Aorta (tissue), 5 donors: ENCODE results near the gene RAVER2. TPM values are rescaled to one million over a fixed set of nuclear protein-coding genes. Genes with fewer than 3 reads are reported as not detected.

Source experiments
- ATAC-seq: fragments of 200-7000 bp; cut with Tn5 transposase; one replicate; pipeline ENCODE4 v1.9.1; 2022; ENCODE audit warnings: moderate library complexity; ENCODE audit not compliant: low FRiP score
- DNase-seq, 2 donors: peaks; one replicate each; pipeline ENCODE4 v3.0.0-alpha.2; 2020
- H3K27ac ChIP-seq, 2 donors: one replicate each; pipeline ENCODE4 v1.5.1; 2013; ENCODE audit warnings: low read length in 2 of 2, mild to moderate bottlenecking in 2 of 2, moderate library complexity in 2 of 2, control low read depth in 1 of 2, inconsistent platforms in 1 of 2, low read depth in 1 of 2
- H3K27me3 ChIP-seq, 2 donors: one replicate each; pipeline ENCODE4 v1.6.1; 2013; ENCODE audit warnings: control low read depth in 1 of 2, low read length in 1 of 2, mild to moderate bottlenecking in 1 of 2, moderate library complexity in 1 of 2; ENCODE audit not compliant: insufficient read depth in 2 of 2, control insufficient read depth in 1 of 2
- H3K36me3 ChIP-seq, 2 donors: one replicate each; pipeline ENCODE4 v1.6.1; 2013; ENCODE audit warnings: control low read depth in 1 of 2, low read length in 1 of 2, mild to moderate bottlenecking in 1 of 2; ENCODE audit not compliant: insufficient read depth in 2 of 2, control insufficient read depth in 1 of 2
- H3K4me1 ChIP-seq, 2 donors: one replicate each; pipeline ENCODE4 v1.6.1; 2013; ENCODE audit warnings: low read length in 2 of 2, control low read depth in 1 of 2, mild to moderate bottlenecking in 1 of 2, moderate library complexity in 1 of 2; ENCODE audit not compliant: insufficient read depth in 2 of 2, control insufficient read depth in 1 of 2
- H3K4me3 ChIP-seq, 2 donors: one replicate each; pipeline ENCODE4 v1.5.1; 2013; ENCODE audit warnings: low read length in 2 of 2, control low read depth in 1 of 2, mild to moderate bottlenecking in 1 of 2
- H3K9me3 ChIP-seq: one replicate; pipeline ENCODE4 v1.6.1; 2013; ENCODE audit warnings: mild to moderate bottlenecking, low read length; ENCODE audit not compliant: control insufficient read depth
- WGBS, 2 donors: extraction: QIAGEN DNeasy Blood & Tissue Kit; methylation state at CpG; one replicate each; pipeline ENCODE4 v1.1.7; 2013; 5-methylcytosine and 5-hydroxymethylcytosine counted together
- intact Hi-C, 2 donors: fragments of 100-400 bp; cut with DNase I; formaldehyde crosslinking; loops; one replicate each; pipeline versions ENCODE4 v1.14.2 to v1.15.0; 2022
- polyA plus RNA-seq, 2 donors: library from polyadenylated mRNA; stranded (reverse); fragments of 200-250 nt; gene quantifications; one replicate each; pipeline ENCODE4 v1.2.3, GENCODE V29; 2013
- total RNA-seq, 2 donors: library from RNA; stranded (reverse); fragmentation: NEBNext Ultra II Directional; extraction: Animal tissue kit (Norgen Biotek cat#: 25700); gene quantifications; one replicate each; pipeline ENCODE4 v1.2.1, GENCODE V29; 2021
- donor health status: healthy with polysubstance abuse.
- donor health status: Bipolar disorder and iron deficiency.
- donor health status: DM: no; HTN: no; CAD: no.
- donor health status: DM: no; HTN: no; CAD: no.
- donor health status: DM: yes; HTN: yes; CAD: no.

RAVER2 gene
- total and polyA plus RNA-seq, 4 donors = 8.1 to 22.5 (median 17.5) TPM

DNA sequence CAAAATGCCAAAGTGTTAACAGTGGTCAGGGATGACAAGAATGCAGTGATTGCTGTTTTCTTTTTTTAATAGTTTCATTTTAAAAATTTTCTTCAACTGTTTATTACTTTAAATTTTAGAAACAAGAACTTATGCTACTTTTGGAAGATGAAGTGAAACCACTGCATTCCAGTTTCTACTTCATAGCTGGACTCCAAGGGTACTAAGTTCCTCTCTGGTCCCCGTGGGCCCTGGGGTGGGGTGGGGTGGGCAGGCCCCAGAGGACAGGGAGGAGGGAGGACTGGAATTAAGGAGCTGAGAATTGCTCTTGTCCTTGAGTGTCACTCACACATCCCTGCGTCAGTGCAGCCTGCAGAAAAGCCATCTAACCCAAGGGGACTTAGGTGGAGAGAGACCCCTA is 97.3 kb downstream of the RAVER2 start:
- H3K9me3 ChIP-seq = no peaks in the 10 kb centered on the region
- DNase-seq (no peak), ATAC-seq (no peak)
- intact Hi-C loops = no loop called here
- no peaks in the 10 kb centered on the region for H3K27me3 ChIP-seq
- H3K27ac ChIP-seq = no peak overlapping the region
- H3K36me3 ChIP-seq = peaks cover 0 to 7% of the 10 kb centered on the region in 2 donors
- WGBS, 2 donors = 42 to 43% methylated on average over 2 of the region's 2 CpGs
- H3K4me3 ChIP-seq = no peak overlapping the region
- H3K4me1 ChIP-seq = no peaks in the 10 kb centered on the region

DNA sequence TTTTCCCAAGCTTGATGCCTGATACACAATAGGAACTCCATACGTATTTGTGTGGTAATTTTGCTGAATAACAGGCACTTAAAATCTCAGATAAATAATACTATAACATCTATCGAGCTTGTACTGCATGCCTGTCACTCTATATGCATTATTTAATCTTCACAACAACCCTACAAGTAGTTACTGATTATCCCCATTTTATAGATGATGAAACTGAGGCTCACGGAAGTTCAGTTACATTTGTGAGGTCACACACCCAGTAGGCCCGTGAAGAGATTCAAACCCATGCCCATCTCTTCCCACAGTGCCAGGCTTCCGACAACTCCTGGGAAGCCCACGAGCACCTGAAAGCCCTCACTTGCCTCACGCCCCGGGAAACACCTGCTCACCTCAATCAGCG is 98.8 kb downstream of the RAVER2 start:
- H3K27me3 ChIP-seq = no peaks in the 10 kb centered on the region
- ATAC-seq = no peak
- no peak overlapping the region for H3K4me3 ChIP-seq
- H3K36me3 ChIP-seq = peaks cover 0 to 8% of the 10 kb centered on the region in 2 donors
- no peaks in the 10 kb centered on the region for H3K9me3 ChIP-seq
- H3K27ac ChIP-seq = no peak overlapping the region
- H3K4me1 ChIP-seq = no peaks in the 10 kb centered on the region
- intact Hi-C loops = no loop called here
- 86 to 95% methylated on average over 9 of the region's 9 CpGs for WGBS, 2 donors
- DNase-seq = no peak

DNA sequence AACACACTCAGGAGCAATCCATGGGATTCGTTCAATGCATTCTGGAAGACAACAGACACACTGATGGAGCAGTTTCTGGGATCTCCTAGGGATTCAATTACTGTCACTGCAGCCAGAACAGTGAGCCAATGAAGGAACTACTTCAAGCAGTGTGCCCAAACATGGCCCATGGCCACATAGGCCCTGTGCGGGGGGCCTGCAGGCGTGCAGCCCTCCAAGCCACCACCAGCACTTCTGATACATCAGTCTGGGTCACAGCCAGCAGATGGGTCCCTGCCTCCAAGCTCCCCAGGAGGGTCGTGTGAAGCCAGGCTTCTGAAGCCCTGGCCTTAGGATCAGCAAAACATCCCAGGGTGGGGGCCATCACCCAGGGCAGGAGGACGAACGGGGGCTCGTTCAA is 99.3 kb downstream of the RAVER2 start:
- peaks cover 0 to 8% of the 10 kb centered on the region in 2 donors for H3K36me3 ChIP-seq
- no peaks in the 10 kb centered on the region for H3K27me3 ChIP-seq
- no peak overlapping the region for H3K27ac ChIP-seq
- no peak overlapping the region for H3K4me3 ChIP-seq
- ATAC-seq (no peak), DNase-seq (no peak)
- H3K9me3 ChIP-seq = no peaks in the 10 kb centered on the region
- WGBS, 2 donors = 87 to 90% methylated on average over 7 of the region's 7 CpGs
- intact Hi-C loops = no loop called here
- H3K4me1 ChIP-seq = no peaks in the 10 kb centered on the region

DNA sequence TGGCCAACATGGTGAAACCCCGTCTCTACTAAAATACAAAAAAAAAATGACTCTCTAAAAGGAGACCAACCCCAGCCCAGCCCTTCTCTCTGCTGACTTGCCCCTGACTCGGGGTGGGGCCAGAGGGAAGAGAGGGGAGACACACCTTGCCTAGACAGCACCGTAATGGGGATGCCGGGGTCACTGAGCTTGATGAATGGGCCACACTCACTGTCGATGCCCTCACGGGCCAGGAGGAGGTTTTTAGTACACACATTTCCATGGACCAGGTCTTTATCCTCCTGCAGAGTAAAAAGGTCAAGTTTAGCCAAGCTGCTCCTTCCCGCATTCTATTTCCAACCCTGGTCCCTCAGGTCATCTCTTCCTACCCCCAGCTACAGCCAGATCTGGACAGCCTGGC is 99.7 kb downstream of the RAVER2 start:
- peaks cover 0 to 7% of the 10 kb centered on the region in 2 donors for H3K36me3 ChIP-seq

DNA sequence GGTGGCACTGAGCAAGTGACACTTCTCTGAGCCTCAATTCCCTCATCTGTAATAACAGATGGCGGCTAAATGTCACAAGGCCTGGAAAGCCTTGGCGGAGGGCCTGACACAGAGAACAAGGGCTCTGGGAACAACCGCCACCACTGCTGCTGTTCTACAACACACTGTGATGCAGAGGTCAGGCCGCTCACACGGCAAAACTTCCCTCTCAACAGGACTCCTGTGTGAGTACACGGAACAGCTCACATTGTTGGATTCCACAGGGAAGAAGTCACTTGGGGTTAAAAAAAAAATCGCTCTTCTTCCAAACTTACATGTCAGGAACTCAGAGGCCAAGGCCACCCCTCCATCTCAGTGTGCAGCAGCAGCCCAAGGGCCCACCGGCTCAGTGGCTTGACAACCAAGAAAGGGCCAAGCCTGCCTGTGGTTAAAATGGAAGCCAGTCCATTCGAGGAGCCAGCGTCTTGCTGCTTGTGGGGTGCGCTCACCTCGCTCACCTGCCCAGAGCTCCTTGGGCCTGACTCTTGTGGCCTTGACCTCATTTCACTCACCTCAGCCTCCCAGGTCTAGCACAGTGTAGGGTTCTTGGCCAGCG is 101.1 kb downstream of the RAVER2 start:
- Histone ChIP-seq H3K4me1 (no peaks in the 10 kb centered on the region), H3K9me3 (no peaks in the 10 kb centered on the region), H3K27ac (no peak overlapping the region), H3K27me3 (no peaks in the 10 kb centered on the region), H3K36me3 (peaks cover 0 to 4% of the 10 kb centered on the region in 2 donors), H3K4me3 (no peak overlapping the region)
- no peak for DNase-seq
- ATAC-seq = no peak
- intact Hi-C loops = no loop called here
- 90 to 95% methylated on average over 13 of the region's 13 CpGs for WGBS, 2 donors

More for the DNA sequence above, 99.7 kb downstream of the RAVER2 start:
- DNase-seq (no peak), ATAC-seq (no peak)
- H3K27ac ChIP-seq = no peak overlapping the region
- intact Hi-C loops = no loop called here
- 89 to 90% methylated on average over 7 of the region's 7 CpGs for WGBS, 2 donors
- no peaks in the 10 kb centered on the region for H3K9me3 ChIP-seq
- no peak overlapping the region for H3K4me3 ChIP-seq
- H3K27me3 ChIP-seq = no peaks in the 10 kb centered on the region
- H3K4me1 ChIP-seq = no peaks in the 10 kb centered on the region

DNA sequence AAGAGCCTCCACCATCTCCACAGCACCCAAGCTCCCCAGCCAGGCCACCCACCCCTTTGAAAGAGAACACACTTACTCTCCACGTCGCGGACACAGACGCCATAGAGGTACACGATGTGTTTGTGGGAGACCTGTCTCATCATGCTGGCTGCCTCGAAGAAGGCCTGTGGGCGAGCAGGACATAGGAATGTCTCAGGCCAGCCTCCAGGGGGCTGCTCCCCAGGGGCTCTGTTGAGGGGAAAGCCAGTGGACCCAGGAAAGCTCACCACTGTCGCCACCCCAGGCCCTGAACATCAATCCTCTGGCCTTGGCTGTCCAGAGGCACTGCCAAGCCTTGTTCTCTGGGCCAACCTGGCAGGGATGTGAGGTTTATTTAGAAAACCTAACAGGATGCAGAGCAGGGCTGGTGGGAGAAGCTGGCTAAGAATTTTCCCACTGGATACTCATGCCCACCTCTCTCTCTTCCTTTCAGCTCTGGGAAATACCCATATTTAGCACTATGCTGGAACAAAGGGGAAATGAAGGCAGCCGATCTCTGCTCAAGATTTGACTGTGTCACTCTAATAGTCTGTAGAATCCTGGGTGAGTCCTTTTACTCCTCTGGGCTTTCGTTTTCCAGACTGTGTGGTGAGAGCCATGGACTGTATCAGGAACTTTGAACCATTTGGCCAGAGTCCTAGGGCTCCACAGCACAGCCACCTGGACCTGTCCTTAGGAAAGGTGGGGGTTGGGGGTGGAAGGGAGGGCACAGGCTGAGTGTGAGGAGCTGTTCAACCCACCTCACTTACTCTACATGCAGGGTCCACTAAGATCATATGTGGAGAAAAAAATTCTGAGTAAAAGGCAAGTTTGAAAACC is 101.9 kb downstream of the RAVER2 start:
- intact Hi-C loops = no loop called here
- H3K36me3 ChIP-seq = peaks cover 0 to 4% of the 10 kb centered on the region in 2 donors
- 58 to 87% methylated on average over 10 of the region's 10 CpGs for WGBS, 2 donors
- ATAC-seq (no peak), DNase-seq (peak in 1 of 2 donors; percentile 61)
- no peaks in the 10 kb centered on the region for H3K27me3 ChIP-seq
- H3K4me3 ChIP-seq = no peak overlapping the region
- H3K27ac ChIP-seq = no peak overlapping the region
- no peaks in the 10 kb centered on the region for H3K4me1 ChIP-seq
- no peaks in the 10 kb centered on the region for H3K9me3 ChIP-seq

DNA sequence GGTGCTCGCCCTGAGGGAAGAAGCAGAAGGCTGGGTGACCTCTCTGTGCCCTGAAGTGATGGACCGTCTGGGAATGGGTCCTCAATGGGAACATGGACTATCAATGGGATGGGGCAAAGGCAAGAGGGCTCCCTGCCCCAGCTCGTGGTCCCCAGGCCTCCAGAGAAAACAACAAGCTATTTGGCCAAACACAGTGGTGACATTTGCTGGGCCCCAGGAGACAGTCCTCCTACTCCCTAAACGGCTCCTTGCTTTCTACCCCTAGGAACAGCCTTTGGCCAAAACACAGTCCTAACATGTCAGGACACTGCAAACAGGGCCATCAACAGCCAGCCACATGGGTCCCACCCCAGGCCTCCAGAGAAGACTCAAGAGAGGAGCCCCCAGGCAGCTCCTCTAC is 102.8 kb downstream of the RAVER2 start:
- WGBS, 2 donors = 80 to 82% methylated on average over 4 of the region's 4 CpGs
- peaks cover 0 to 4% of the 10 kb centered on the region in 2 donors for H3K36me3 ChIP-seq

DNA sequence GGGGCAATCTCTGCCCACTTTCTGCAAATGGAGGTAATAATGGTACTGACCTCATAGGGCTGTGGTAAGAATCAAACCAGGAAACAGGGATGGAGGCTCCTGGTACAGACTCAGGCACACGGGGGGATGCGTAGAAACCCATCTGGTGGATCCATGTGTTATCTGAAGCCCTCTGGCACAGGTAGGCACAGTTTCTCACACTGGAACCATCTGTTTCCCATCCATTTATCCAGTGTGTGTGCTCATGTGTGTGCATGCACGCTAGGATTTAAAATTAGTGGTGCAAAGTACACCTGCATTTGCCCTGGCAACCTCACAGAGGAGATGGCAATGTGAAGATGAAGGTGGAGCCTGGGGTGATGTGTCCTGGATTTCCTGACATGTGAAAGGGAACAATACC is 103.3 kb downstream of the RAVER2 start:
- H3K4me3 ChIP-seq = no peak overlapping the region
- no peak overlapping the region for H3K27ac ChIP-seq
- no peaks in the 10 kb centered on the region for H3K27me3 ChIP-seq
- intact Hi-C loops = no loop called here
- 91 to 96% methylated on average over 3 of the region's 3 CpGs for WGBS, 2 donors
- H3K9me3 ChIP-seq = no peaks in the 10 kb centered on the region
- H3K36me3 ChIP-seq = peaks cover 0 to 4% of the 10 kb centered on the region in 2 donors
- DNase-seq (no peak), ATAC-seq (no peak)
- H3K4me1 ChIP-seq = no peaks in the 10 kb centered on the region

More for the DNA sequence above, 102.8 kb downstream of the RAVER2 start:
- H3K4me1 ChIP-seq = no peaks in the 10 kb centered on the region
- no peak for DNase-seq
- no peak for ATAC-seq
- H3K4me3 ChIP-seq = no peak overlapping the region
- H3K27me3 ChIP-seq = no peaks in the 10 kb centered on the region
- no peaks in the 10 kb centered on the region for H3K9me3 ChIP-seq
- H3K27ac ChIP-seq = no peak overlapping the region
- intact Hi-C loops = no loop called here

DNA sequence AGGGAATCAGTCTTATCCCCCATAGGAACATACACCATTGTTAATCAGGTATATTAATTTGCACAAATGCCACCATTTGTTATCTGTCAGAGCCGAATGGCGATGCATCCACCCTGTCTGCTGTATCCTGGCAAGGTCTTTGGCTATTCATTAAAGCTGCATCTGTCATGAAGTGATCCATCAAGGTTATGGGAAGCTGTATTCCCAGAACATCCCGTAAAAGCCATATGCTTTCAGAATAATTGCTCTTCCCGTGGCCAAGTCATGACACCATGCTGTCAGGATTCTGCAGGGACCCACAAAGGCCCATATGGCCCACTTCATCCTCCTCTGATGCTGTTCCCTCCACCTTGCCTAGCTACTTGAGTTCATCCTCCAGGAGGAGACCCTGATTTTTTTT is 103.9 kb downstream of the RAVER2 start:
- no peaks in the 10 kb centered on the region for H3K9me3 ChIP-seq
- WGBS, 2 donors = 79 to 84% methylated on average over 4 of the region's 4 CpGs
- peaks cover 0 to 4% of the 10 kb centered on the region in 2 donors for H3K36me3 ChIP-seq
- H3K4me1 ChIP-seq = no peaks in the 10 kb centered on the region
- no peak for ATAC-seq
- H3K27ac ChIP-seq = no peak overlapping the region
- intact Hi-C loops = no loop called here
- no peaks in the 10 kb centered on the region for H3K27me3 ChIP-seq
- H3K4me3 ChIP-seq = no peak overlapping the region
- no peak for DNase-seq
